ENCODE results near the gene DCAF6.

DNA sequence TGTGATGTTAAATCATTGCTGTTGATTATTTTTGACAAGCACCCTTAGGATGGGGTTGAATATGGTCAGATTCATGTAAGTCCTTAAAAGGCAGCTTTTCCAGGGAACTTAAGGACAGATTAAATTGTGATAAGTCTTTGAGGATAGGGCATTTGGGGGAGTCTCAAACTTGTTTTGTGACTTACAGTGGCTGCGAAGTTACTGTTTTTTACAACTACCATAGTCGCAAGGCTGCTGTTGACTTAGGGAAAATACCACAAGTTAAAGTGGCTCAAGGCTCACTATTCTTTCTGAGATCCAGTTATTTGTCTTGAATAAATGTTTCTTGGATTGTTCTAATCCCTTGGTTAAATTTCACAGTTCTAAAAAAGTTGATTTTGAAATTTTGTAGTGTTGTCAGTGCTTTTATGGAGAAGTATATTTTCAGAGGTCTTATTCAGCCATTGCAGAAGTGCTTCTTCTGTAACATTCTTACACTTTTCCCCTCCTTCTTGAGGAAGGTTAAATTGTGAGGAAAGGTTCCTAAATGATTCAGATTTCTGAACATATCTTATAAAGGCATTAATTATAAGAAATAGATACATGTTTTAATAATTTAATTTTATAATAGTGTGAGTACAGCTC, 47.4 kb downstream of the DCAF6 start:
- no peak for TF ChIP-seq POLR2AphosphoS5 (IDR thresholded peaks at IDR 0.05; ENCODE audit: borderline replicate concordance, low read depth, low read length)
- no peak for TF ChIP-seq EZH2 (IDR thresholded peaks at IDR 0.05)

Measured in SK-N-MC (cell line).